Upper lobe of right lung (tissue), 1 donor: ENCODE measurements around the gene FHL1. TPM values are rescaled to one million over a fixed set of nuclear protein-coding genes. Genes with fewer than 3 reads are reported as not detected.
"Not testable (repeated sequence)": the region's sequence is repeated elsewhere in the genome, so short reads cannot be mapped to it uniquely, and the experiment has no call there.

Source experiments
- ATAC-seq: fragments of 200-7000 bp; cut with Tn5 transposase; one replicate; pipeline ENCODE4 v1.9.1; 2020; ENCODE audit warnings: mild to moderate bottlenecking, moderate library complexity
- DNase-seq: peaks from one replicate; pipeline ENCODE4 v3.0.0-alpha.2; 2020
- H3K27ac ChIP-seq: fragments of 200-600 bp; one replicate; pipeline ENCODE4 v1.8.0; 2022
- H3K27me3 ChIP-seq: fragments of 200-600 bp; one replicate; pipeline ENCODE4 v1.8.0; 2022; ENCODE audit warnings: mild to moderate bottlenecking
- H3K36me3 ChIP-seq: fragments of 200-600 bp; one replicate; pipeline ENCODE4 v1.8.0; 2022
- H3K4me1 ChIP-seq: fragments of 200-600 bp; one replicate; pipeline ENCODE4 v1.8.0; 2022
- H3K4me3 ChIP-seq: fragments of 200-600 bp; one replicate; pipeline ENCODE4 v1.8.0; 2022; ENCODE audit warnings: mild to moderate bottlenecking
- H3K9me3 ChIP-seq: fragments of 200-600 bp; one replicate; pipeline ENCODE4 v1.8.0; 2022
- intact Hi-C: fragments of 100-400 bp; cut with DNase I; formaldehyde crosslinking; loops from one replicate; pipeline ENCODE4 v1.11.0; 2022
- long read RNA-seq: library from polyadenylated mRNA; unstranded; transcript quantifications from one replicate; pipeline ENCODE4 v2.0.0, GENCODE V29; 2021
- total RNA-seq: library from RNA; stranded (reverse); fragmentation: NEBNext Ultra II Directional; extraction: Animal tissue kit (Norgen Biotek cat#: 25700); gene quantifications from one replicate; pipeline ENCODE4 v1.2.1, GENCODE V29; 2021
- TF ChIP-seq, protein P1 (sequence below): fragments of 200-600 bp; IDR thresholded peaks from one replicate; pipeline ENCODE4 v1.8.0; 2022; ENCODE audit warnings: antibody characterized with exemption
- donor health status: DM: no; HTN: yes; CAD: no; lungs with severe emphysema.

The FHL1 gene
- total RNA-seq, result 328 TPM
- long read RNA-seq, transcript FHL1-205 (7 exons, 2,441 nt), result major isoform, 260 of 323 reads
- long read RNA-seq, transcript FHL1-218 (6 exons, 2,878 nt), result minor isoform, 8 of 323 reads
- long read RNA-seq, partial matches to known transcripts, result 15 of 323 reads
- long read RNA-seq, other reads (novel, unspliced or antisense), result 30 of 323 reads

DNA sequence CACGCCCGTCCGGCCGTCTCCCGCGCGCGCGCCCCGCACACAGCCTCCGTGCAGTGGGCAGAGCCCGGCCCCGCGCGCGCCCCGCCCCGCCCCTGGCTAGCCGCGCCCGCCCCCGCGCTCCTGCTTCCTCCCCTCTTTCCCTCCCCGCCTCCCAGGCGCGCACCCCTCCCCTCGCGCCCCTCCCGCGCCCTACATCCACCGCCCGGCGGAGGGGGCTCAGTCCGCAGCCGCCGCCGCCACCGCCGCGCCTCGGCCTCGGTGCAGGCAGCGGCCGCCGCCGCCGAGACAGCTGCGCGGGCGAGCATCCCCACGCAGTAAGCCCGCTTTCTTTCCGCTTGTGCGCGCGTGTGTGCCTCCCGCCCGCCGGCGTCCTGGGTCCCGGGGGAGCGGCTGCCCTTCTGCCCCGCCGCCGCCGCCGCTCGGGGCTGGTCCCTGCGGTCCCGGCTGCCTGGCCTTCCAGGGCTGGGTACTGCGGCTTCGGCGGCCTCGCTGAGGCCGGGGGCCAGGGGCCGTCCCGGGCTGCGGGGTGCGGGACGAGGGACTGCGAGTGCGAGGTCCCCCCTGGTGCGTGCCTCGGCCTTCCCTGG lies at the start of gene FHL1:
FHL1 (plus strand) TSS at position 219 of the 587 bp plus-strand sequence.
- H3K4me1 ChIP-seq, result no peaks in the 10 kb centered on the region
- peak; percentile 82 for DNase-seq
- H3K9me3 ChIP-seq, result no peaks in the 10 kb centered on the region
- ATAC-seq, result peak; percentile 96
- TF ChIP-seq, protein P1, sequence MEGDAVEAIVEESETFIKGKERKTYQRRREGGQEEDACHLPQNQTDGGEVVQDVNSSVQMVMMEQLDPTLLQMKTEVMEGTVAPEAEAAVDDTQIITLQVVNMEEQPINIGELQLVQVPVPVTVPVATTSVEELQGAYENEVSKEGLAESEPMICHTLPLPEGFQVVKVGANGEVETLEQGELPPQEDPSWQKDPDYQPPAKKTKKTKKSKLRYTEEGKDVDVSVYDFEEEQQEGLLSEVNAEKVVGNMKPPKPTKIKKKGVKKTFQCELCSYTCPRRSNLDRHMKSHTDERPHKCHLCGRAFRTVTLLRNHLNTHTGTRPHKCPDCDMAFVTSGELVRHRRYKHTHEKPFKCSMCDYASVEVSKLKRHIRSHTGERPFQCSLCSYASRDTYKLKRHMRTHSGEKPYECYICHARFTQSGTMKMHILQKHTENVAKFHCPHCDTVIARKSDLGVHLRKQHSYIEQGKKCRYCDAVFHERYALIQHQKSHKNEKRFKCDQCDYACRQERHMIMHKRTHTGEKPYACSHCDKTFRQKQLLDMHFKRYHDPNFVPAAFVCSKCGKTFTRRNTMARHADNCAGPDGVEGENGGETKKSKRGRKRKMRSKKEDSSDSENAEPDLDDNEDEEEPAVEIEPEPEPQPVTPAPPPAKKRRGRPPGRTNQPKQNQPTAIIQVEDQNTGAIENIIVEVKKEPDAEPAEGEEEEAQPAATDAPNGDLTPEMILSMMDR, result no peak
- intact Hi-C loops, result no loop called here
- H3K4me3 ChIP-seq, result peak within 1 kb of the TSS; percentile 54
- H3K27ac ChIP-seq, result peak within 1 kb of the TSS; percentile 77
- no peaks in the 10 kb centered on the region for H3K36me3 ChIP-seq
- no peaks in the 10 kb centered on the region for H3K27me3 ChIP-seq

- Histone ChIP-seq H3K36me3 (no peaks in the 10 kb centered on the region), H3K27ac (no peak overlapping the region), H3K4me1 (no peaks in the 10 kb centered on the region), H3K27me3 (no peaks in the 10 kb centered on the region), H3K9me3 (no peaks in the 10 kb centered on the region), H3K4me3 (no peak overlapping the region)
- TF ChIP-seq, protein P1, result no peak
- ATAC-seq (no peak), DNase-seq (no peak)
- intact Hi-C loops, result no loop called here
These were observed 49.2 kb upstream of the FHL1 start for GRCh38 chrX:136097871-136098805.

DNA sequence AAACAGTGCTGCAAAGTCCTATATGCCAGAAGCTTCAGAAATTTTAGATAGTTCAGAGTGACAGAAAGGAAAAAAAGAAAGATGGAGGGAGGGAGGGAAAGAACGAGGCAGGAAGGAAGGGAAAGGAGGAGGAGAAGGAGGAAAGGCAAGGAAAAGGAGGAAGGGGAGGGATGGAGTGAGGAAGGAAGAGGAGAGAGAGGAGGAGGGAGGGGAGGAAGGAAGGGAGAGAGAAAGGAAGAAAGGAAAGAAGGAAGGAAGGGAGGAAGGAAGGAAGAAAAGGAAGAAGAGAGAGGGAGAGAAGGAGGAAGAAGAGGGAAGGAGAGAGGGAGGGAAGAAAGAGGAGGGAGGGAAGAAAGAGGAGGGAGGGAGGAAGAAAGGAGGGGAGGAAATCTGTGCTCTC lies 42.4 kb upstream of the FHL1 start:
- ATAC-seq, result no peak
- TF ChIP-seq, protein P1, result no peak
- no peaks in the 10 kb centered on the region for H3K4me1 ChIP-seq
- intact Hi-C loops, result no loop called here
- no peaks in the 10 kb centered on the region for H3K27me3 ChIP-seq
- H3K27ac ChIP-seq, result no peak overlapping the region
- no peak for DNase-seq
- H3K9me3 ChIP-seq, result no peaks in the 10 kb centered on the region
- H3K36me3 ChIP-seq, result no peaks in the 10 kb centered on the region
- H3K4me3 ChIP-seq, result no peak overlapping the region

DNA sequence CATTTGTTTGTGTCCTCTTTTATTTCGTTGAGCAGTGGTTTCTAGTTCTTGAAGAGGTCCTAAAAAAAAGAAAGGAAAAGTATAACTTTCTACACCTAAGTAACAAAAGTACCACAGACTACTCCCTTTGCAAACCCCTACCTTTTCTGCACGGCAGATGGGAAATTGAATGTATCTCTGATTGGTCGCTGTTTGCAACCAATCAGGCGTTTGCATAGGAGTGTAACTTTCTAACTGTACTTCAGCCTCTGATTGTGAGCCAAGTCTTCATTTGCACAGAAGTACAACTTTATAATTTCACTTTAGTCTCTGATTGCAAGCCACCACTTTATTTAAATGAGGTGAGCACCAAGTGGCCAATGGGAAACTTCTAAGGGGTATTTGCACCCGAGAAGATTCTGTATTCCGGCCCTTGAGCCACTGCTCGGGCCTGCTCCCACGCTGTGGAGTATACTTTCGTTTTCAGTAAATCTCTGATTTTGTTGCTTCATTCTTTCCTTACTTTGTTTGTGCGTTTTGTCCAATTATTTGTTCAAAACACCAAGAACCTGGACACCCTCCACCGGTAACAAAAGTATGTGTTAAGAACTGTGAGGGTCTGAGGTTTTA lies 40.3 kb upstream of the FHL1 start:
- H3K36me3 ChIP-seq, result no peaks in the 10 kb centered on the region
- H3K4me3 ChIP-seq, result no peak overlapping the region
- no peaks in the 10 kb centered on the region for H3K27me3 ChIP-seq
- no peaks in the 10 kb centered on the region for H3K4me1 ChIP-seq
- ATAC-seq, result no peak
- no peaks in the 10 kb centered on the region for H3K9me3 ChIP-seq
- TF ChIP-seq, protein P1, result no peak
- intact Hi-C loops, result no loop called here
- no peak overlapping the region for H3K27ac ChIP-seq
- DNase-seq, result no peak

DNA sequence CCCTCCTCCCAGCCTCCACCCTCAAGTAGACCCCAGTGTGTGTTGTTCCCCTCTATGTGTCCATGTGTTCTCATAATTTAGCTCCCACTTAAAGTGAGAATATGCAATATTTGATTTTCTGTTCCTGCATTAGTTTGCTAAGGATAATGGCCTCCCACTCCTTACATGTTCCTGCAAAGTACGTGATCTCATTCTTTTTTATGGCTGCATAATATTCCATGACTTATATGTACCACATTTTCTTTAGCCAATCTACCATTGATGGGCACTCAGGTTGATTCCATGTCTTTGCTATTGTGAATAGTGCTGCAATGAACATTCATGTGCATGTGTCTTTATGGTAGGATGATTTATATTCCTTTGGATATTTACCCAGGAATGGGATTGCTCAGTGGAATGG lies 38.4 kb upstream of the FHL1 start:
- ATAC-seq, intact Hi-C loops, H3K27ac ChIP-seq, H3K4me1 ChIP-seq, H3K36me3 ChIP-seq, H3K27me3 ChIP-seq, DNase-seq, H3K9me3 ChIP-seq, H3K4me3 ChIP-seq: not testable (repeated sequence)

- no peaks in the 10 kb centered on the region for H3K9me3 ChIP-seq
- TF ChIP-seq, protein P1, result no peak
- no peaks in the 10 kb centered on the region for H3K27me3 ChIP-seq
- intact Hi-C loops, result no loop called here
- no peak overlapping the region for H3K4me3 ChIP-seq
- no peak for ATAC-seq
- no peaks in the 10 kb centered on the region for H3K36me3 ChIP-seq
- no peaks in the 10 kb centered on the region for H3K4me1 ChIP-seq
- H3K27ac ChIP-seq, result no peak overlapping the region
- DNase-seq, result no peak
These were observed 35.0 kb upstream of the FHL1 start for GRCh38 chrX:136112286-136112685.
